ENCODE measurements around the gene ANXA3. TPM values are rescaled to one million over a fixed set of nuclear protein-coding genes. Genes with fewer than 3 reads are reported as not detected.
"Not testable (repeated sequence)": the region's sequence is repeated elsewhere in the genome, so short reads cannot be mapped to it uniquely, and the experiment has no call there.

ANXA3 gene
- total RNA-seq, 1 donor from 2014 or later = 60.6 TPM

GRCh38 chr4:78543424-78544125 is 8.0 kb upstream of the ANXA3 start:
- no peak for DNase-seq

- peak; percentile 44 for DNase-seq
Measured at GRCh38 chr4:78544678-78545077, 6.9 kb upstream of the ANXA3 start.

DNA sequence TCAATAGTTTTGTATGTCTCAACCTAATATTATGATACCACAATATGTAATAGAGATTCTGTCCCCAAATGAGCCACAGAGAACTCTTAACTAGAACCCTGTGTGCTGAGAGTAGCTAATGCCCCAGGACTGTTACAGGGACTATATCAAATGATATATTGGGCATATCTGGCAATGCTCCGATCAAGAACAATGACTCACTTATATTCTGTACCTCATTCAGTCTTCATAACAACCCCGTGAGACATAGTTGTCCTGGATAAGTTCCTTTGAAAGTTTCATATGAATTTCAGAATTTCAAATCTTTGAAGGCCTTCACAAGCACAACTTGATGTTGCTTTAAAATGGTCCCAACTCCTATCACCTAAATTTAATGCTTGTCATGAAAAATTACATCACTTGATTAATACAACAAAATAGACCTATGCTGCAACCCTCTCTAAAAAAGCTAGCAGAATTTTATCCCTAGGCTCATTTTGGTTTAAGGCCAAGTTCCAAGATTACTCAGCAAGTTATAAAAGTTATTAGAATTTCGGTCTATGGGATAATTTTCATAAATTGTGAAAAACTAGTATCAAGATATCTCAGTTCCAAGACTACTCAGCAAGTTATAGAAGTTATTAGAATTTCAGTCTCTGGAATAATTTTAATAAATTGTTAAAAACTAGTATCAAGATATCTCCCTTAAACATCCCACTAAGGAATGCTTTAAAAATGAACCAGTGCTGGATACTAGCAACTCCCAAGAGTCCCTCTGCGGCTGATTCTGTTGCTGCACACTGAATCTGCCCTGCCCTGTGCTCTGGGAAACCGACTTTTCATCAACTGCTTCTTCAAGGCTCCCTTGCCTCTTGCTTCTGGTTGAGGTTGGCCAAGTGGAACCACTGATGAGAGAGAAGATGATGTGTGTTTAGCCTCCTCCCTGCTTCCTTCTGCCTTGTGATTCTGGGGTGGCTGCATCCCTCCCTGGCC is 6.0 kb upstream of the ANXA3 start:
- DNase-seq = no peak

- not testable (repeated sequence) for DNase-seq
Measured at GRCh38 chr4:78547899-78548298, 3.7 kb upstream of the ANXA3 start.

- DNase-seq = not testable (repeated sequence)
Measured at GRCh38 chr4:78548889-78549288, 2.7 kb upstream of the ANXA3 start.

DNA sequence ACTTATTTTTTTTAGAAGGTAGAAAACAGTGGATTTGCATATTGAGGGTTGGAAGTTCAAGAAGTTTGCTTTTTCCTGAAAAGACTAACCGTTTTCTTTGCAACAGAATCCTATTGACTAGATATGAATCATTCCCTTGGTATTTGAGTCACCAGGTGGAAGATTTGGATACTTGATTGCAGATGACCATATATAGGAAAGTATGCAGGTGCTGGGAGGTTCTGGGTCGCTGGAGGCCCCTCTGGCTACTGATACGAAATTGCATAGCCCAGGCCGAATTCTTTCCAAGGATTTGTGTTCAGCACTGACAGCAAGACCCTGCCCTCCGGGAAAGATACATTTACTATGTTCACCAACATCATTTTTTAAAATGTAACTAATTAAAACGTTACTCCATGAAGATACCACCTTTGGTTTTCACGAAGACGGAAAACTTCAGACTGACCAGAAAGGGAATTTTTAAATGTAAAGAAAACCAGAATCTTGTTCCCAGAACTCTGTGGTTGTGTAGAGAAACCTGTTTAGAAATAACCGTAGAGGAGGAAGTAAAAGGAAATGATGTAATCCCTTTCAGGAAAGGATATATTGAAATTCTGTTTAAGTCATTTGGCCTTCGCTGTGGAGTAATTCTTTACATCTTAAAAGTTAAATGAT is 946 bp downstream of the ANXA3 start:
- peak; percentile 87 for DNase-seq

GRCh38 chr4:78553043-78553396 is 1.4 kb downstream of the ANXA3 start:
- DNase-seq = no peak

DNA sequence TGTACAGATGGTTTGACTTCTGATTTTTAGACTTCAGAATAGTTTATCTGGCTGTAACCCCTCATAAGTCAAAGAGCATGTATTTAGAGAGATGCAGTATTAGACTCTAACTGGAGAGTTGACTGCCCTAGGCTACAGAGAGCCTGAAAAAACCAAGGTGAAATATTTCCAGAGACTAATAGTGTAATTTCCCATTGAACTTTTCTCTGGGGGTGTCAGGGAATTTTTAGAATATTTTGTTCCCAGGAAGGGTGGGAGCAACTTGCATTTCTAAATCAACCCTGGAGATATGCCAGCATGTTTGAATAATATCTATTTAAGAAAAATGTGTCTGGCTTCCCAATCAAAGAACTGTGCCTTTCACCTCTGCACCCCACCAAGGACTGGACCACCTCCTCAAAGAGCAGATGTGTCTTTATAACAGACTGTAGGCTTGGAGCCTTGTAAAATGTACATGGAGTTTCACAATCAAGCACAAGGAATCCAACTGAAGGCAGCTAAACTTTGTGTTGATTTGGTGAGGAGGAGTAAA is 2.0 kb downstream of the ANXA3 start:
- DNase-seq = no peak

- DNase-seq = no peak
Measured at GRCh38 chr4:78556665-78557064, 5.1 kb downstream of the ANXA3 start.

DNA sequence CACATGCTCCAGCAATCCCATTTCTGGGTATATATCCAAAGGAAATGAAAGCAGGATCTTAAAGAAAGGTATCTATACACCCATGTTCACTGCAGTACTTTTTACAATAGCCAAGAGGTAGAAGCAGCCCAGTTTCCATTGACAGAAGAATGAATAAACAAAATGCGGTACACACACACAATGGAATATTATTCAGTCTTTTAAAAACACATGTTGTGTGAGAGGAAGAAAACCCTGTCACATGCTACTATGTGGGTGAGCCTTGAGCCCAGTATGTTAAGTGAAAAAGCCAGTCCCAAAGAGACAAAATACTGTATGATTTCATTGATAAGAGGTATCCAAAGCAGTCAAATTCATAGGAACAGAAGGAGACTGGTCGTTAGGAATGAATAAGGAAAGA is 6.3 kb downstream of the ANXA3 start:
- DNase-seq = peak; percentile 24

DNA sequence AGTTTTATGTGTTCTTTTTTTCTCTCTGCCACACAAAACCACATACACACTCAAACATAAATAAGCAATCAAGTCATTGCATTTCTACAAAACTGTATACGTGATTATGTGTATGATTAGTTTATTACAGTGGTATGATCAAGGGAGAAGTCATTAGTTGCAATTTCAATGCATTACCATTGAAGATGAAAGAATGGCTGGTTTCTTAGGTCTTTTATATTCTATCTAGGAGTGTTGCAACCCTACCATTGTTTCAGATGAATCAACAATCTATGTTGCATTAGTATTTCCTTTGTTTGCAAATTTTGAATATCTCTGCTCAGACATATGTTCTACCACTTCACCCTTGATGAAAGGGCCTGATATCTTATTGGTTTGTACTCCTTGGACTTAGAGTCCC is 6.8 kb downstream of the ANXA3 start:
- DNase-seq = peak; percentile 44

DNA sequence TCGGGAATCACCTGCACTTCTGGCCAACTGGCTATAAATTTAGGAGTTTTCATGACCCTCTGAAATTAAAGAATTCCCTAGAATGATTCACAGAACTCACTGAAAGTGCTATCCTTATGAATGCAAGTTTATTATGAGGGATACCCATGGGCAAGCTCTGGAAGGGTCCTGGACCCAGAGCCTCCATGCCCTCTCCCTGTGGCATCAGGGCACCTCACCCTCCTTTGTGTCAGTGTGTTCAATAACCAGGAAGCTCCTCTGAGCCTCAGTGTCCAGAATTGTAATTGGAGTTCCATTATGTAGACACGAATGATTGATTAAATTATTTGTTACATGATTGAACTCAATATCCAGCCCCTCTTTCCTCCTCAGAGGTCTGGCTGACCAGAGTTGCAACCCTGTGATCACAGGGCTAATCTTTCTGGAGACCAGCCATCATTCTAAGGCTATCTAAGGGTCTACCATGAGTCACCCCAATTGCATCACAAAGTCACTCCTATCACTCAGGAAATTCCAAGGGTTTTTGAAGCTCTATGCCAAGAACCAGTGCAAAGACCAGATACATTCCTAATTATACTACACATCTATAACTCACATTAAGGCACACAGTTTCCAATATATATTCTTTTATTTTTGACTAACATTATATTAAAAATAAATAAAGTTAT is 8.9 kb downstream of the ANXA3 start:
- peak; percentile 94 for DNase-seq

DNA sequence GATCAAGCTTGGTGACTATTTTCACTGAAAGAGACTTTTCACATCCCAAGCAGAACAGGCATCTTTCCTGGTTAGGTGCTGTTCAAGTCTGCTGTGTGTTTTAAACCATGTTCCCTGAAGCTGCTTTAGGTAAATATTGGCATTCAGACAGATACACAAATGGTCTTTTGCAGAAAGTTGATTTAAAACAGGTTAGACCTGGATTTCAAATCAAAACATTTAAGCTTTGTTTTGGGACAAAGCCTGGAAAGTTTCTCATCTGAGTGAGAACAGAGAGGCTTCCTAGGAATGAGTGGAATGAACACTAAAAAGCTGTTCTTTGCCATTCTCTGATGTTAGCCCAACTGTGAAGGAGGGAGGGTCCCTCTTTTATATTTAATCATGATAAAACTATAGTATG is 10.1 kb downstream of the ANXA3 start:
- no peak for DNase-seq

GRCh38 chr4:78562687-78563086 is 11.1 kb downstream of the ANXA3 start:
- DNase-seq = no peak

GRCh38 chr4:78565971-78566372 is 14.4 kb downstream of the ANXA3 start:
- no peak for DNase-seq

DNA sequence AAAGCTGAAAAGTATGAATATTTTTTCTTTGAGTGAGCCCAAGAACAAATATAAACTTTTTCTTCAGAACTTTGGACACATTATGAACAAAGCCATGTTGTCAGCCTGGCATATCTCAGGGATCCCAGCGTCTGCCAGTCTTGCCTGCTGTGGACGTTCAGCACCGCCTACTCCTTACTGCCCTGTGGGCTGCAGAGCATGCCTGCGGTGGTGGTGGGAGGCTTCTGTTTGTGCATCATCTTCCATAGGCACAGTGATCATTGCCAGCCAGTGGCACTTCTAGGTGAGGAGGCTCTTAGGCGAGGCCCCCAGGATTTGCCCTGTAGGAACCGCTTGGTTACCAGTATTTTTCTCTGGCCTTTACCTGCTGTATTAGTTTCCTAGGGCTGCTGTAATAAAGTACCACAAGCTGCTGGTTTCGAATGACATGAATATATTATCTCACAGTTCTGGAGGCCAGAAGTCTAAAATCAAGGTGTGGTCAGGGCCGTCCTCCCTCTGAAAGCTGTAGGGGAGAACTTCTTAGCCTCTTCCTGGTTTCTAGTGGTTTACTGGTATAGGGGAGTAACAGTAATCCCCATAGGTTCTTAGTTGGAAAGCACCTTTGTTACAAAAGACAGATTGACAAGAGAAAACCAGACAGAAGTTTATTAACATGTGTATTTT is 15.4 kb downstream of the ANXA3 start:
- no peak for DNase-seq

DNA sequence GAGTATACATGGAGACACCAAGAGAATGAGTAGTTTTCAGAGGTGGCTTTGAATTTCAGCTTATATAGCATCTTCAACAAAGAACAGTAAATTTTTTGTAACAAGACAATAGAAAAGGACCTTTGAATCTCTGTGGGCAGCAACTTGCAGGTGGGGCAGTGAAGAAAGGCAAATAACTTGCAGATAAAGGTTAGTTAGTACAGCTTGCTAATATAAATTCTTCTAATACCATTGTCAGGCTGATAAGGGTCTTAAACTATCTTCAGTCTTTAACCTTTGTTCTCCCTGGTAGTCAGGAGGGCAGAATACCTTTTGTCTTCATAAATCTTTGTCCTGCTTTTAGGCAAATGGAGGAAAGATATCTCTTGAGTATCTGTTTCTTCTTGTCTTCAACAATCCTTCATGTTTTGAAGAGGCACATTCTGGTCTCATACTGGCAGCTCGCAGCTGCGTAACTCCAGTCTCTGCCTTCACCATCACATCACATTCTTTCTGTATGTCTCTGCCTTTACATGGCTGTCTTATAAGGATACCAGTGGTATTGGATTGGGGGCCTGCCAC is 16.0 kb downstream of the ANXA3 start:
- no peak for DNase-seq

DNA sequence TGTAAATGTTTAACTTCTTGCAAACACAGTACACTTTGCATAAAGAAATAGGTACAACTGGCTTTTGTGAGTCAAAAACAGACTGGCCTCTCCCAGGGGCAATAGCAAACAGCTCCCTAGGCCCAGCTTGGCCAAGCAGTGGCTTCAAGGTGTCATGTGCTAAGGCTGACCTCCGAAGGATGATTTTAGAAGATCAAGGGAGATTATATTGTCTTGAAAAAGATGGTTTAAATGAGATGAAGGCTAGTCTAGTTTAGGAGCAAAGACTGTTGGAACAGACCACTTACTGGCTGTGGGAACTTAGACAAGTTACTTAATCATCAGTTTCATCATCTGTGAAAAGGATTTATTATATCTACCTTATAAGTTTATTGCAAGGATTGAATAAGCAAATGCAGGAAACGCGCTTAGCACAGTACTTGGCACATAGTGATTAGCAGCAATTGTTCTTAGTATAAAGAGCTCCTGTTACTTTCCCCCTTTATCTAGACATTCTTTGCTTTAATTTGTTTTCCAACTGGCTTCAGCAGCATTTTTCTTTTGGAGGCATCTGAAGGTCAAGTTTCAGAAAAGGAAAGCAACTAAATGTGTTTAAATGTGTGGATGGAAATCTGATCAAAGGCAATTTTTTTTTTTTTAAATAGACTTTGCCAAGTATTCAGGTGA is 17.2 kb downstream of the ANXA3 start:
- peak; percentile 19 for DNase-seq

DNA sequence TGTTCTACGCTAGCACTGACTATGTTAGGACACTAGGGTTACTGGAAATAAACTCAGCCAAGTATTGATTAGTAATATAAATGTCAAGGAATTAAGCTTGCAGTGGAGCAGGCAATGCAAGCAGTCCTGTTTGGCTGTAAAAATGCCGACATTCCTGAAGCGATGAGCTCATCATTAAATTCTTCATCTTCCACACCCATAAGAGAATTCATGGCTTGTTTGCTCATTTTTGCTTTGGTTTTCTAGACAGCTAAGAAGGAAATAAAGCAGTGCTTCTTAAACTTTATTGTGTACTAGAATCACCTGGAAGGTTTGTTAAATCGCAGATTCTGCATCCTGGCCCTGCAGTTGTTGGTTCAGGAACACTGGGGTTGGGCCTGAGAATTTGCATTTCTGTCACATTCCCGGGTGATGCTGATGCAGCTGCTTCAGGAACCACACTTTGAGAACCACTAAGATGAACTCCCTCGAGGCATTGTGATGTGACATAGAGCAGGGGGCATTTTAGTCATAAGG is 17.8 kb downstream of the ANXA3 start:
- peak; percentile 75 for DNase-seq

DNA sequence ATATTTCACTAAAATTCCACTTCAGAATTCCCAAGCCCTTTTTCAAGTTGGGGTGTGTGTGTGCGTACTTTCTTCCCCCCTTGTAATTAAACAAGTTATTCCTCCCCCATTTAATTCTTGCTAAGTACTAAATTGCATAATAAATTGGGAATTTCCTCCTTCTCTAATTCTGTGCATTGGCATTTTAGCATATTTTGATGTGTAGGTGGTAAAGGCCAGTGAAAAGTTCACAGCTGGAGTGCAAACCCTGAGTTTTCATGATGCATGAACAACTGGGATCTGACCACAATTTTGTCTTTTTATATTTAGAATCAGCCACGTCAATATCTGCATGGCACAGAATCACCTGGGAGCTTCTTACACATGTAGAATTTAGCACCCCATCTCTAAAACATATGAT is 18.5 kb downstream of the ANXA3 start:
- no peak for DNase-seq

- no peak for DNase-seq
Measured at GRCh38 chr4:78571804-78572203, 20.2 kb downstream of the ANXA3 start.

Measured in dermis blood vessel endothelial cell (primary cell).